Fibroblast of lung (primary cell): Measurements from ENCODE around the gene TUBA4A. TPM values are rescaled to one million over a fixed set of nuclear protein-coding genes. Genes with fewer than 3 reads are reported as not detected.
A peak's percentile ranks its signal among the peaks of the same experiment; 100 is the strongest.

Experiments used
- DNase-seq, 2 donors: peaks; one replicate each; pipeline versions ENCODE4 v3.0.0 to v3.0.0-alpha.2; 2010; ENCODE audit warnings: low read depth in 2 of 2
- H2AFZ ChIP-seq: 2 replicates; pipeline ENCODE4 v1.5.1; 2012; ENCODE audit warnings: low read length, control low read depth, inconsistent platforms
- H3K27ac ChIP-seq: 2 replicates; pipeline ENCODE4 v1.5.1; 2011; ENCODE audit warnings: low read length, control low read depth; ENCODE audit not compliant: insufficient read depth
- H3K27me3 ChIP-seq: 2 replicates; pipeline ENCODE4 v1.5.1; 2011; ENCODE audit warnings: mild to moderate bottlenecking, low read length; ENCODE audit not compliant: control insufficient read depth, insufficient read depth
- H3K36me3 ChIP-seq: 2 replicates; pipeline ENCODE4 v1.5.1; 2011; ENCODE audit warnings: low read length; ENCODE audit not compliant: control insufficient read depth, insufficient read depth
- H3K4me1 ChIP-seq: 2 replicates; pipeline ENCODE4 v1.5.1; 2011; ENCODE audit warnings: low read length; ENCODE audit not compliant: control insufficient read depth, insufficient read depth; ENCODE audit errors: extremely low read depth
- H3K4me2 ChIP-seq: 2 replicates; pipeline ENCODE4 v1.5.1; 2011; ENCODE audit warnings: low read length, control low read depth; ENCODE audit not compliant: insufficient read depth; ENCODE audit errors: extremely low read depth
- H3K4me3 ChIP-seq, 4 experiments: fragments of 200-600 bp in 1 of 4; sonication (generic) in 1 of 4; replicated peaks in 1 of 4; 2 replicates each; pipeline ENCODE4 v1.5.1; 2011 to 2016; ENCODE audit warnings: low read length in 4 of 4, low read depth in 3 of 4, mild to moderate bottlenecking in 3 of 4, control low read depth in 2 of 4, inconsistent platforms in 1 of 4, mixed read lengths in 1 of 4; ENCODE audit not compliant: insufficient read depth in 1 of 4; ENCODE audit errors: control extremely low read depth in 1 of 4
- H3K79me2 ChIP-seq: 2 replicates; pipeline ENCODE4 v1.5.1; 2012; ENCODE audit warnings: mild to moderate bottlenecking, low read length, inconsistent platforms; ENCODE audit not compliant: control insufficient read depth, insufficient read depth
- H3K9ac ChIP-seq: 2 replicates; pipeline ENCODE4 v1.5.1; 2011; ENCODE audit warnings: mild to moderate bottlenecking, low read length, control low read depth; ENCODE audit not compliant: insufficient read depth
- H3K9me3 ChIP-seq: 2 replicates; pipeline ENCODE4 v1.5.1; 2012; ENCODE audit warnings: low read depth, low read length; ENCODE audit not compliant: control insufficient read depth, insufficient read depth
- H4K20me1 ChIP-seq: 2 replicates; pipeline ENCODE4 v1.5.1; 2011; ENCODE audit warnings: low read length; ENCODE audit not compliant: control insufficient read depth, insufficient read depth; ENCODE audit errors: extremely low read depth
- EZH2 ChIP-seq: IDR thresholded peaks from 2 replicates; pipeline ENCODE4 v1.5.1; 2012; ENCODE audit warnings: low read length, control low read depth, mild to moderate bottlenecking; ENCODE audit errors: missing control alignments
- polyA plus RNA-seq, 2 donors: library from polyadenylated mRNA; depleted of rRNA in 1 of 2; stranded (reverse) in 1 of 2; unstranded in 1 of 2; fragments of >200 nt; gene quantifications; 2 replicates each; pipeline ENCODE4 v1.2.1, GENCODE V29; 2011 to 2012; ENCODE audit warnings: missing spikeins in 1 of 2
- total RNA-seq: library from RNA; depleted of rRNA; stranded (reverse); fragments of >200 nt; gene quantifications from 2 replicates; pipeline ENCODE4 v1.2.1, GENCODE V29; 2014
- TF ChIP-seq, protein P1 (sequence below), 2 donors: IDR thresholded peaks in 1 of 2; conservative IDR thresholded peaks in 1 of 2; 1 replicate in 1 of 2; 2 replicates in 1 of 2; pipeline ENCODE4 v1.5.1; 2011 to 2012; ENCODE audit warnings: low read length in 2 of 2, control low read depth in 1 of 2, inconsistent platforms in 1 of 2, low read depth in 1 of 2, mild to moderate bottlenecking in 1 of 2

The TUBA4A gene
- total and polyA plus RNA-seq, 2 donors (not counting 1 experiment from before 2014, with no cell fraction given), result 5.6 to 14.7 TPM

DNA sequence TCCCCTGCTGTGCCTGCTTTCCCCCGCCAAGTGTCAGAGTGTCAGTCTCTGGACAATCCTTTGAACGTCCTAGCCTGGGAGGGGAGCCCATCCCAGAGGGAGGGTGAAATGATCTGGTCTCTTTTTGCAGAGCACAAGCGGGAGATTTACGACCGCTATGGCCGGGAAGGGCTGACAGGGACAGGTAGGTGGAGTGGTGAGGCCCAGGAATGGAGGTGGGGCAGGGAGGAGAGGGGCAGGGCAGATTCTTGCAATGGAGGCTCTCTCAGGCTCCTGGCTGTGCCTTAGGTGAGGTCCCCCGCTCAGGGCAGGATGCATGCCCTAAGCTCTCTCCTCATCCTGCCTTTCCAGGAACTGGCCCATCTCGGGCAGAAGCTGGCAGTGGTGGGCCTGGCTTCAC is 27.9 kb upstream of the TUBA4A start:
- peaks cover 23% of the 10 kb centered on the region for H3K4me1 ChIP-seq
- no peak overlapping the region for H3K4me3 ChIP-seq
- no peaks in the 10 kb centered on the region for H3K9me3 ChIP-seq
- H3K36me3 ChIP-seq, result peaks cover 28% of the 10 kb centered on the region
- H4K20me1 ChIP-seq, result no peaks in the 10 kb centered on the region
- H2AFZ ChIP-seq, result no peak overlapping the region
- no peak for DNase-seq
- H3K79me2 ChIP-seq, result peaks cover 8% of the 10 kb centered on the region
- H3K4me2 ChIP-seq, result no peak overlapping the region
- no peaks in the 10 kb centered on the region for H3K27me3 ChIP-seq
- no peak for TF ChIP-seq EZH2
- TF ChIP-seq, protein P1, sequence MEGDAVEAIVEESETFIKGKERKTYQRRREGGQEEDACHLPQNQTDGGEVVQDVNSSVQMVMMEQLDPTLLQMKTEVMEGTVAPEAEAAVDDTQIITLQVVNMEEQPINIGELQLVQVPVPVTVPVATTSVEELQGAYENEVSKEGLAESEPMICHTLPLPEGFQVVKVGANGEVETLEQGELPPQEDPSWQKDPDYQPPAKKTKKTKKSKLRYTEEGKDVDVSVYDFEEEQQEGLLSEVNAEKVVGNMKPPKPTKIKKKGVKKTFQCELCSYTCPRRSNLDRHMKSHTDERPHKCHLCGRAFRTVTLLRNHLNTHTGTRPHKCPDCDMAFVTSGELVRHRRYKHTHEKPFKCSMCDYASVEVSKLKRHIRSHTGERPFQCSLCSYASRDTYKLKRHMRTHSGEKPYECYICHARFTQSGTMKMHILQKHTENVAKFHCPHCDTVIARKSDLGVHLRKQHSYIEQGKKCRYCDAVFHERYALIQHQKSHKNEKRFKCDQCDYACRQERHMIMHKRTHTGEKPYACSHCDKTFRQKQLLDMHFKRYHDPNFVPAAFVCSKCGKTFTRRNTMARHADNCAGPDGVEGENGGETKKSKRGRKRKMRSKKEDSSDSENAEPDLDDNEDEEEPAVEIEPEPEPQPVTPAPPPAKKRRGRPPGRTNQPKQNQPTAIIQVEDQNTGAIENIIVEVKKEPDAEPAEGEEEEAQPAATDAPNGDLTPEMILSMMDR (conservative IDR thresholded peaks at IDR 0.05 in 1 of 2, IDR thresholded peaks at IDR 0.05 in 1 of 2; ENCODE audit: low read depth in 1 of 2, low read length in 2 of 2), result no peak
- no peak overlapping the region for H3K9ac ChIP-seq
- H3K27ac ChIP-seq, result no peak overlapping the region

DNA sequence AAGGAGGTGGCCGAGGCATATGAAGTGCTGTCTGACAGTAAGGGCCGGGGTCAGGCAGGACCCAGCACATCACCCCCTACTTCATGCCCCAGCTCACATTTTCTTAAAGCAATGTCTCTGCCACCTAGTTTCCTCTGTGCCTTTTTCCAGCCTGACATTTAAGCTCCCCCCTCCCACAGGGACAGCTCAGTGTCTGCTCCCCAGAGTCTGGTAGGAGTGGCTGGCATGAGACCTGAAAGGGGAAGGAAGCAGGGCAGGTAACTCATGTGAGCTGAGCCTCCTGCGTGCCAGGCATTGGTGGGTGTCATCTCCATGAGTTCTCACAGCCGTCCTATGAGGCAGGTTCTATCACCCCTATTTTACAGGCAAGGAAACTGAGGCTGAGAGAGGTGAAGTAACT is 26.9 kb upstream of the TUBA4A start:
- Histone ChIP-seq H3K36me3 (peaks cover 28% of the 10 kb centered on the region), H2AFZ (no peak overlapping the region), H3K4me3 (peak overlapping the region in 2 of 4 experiments; percentile 75 to 80), H3K9me3 (no peaks in the 10 kb centered on the region), H3K4me1 (peaks cover 17% of the 10 kb centered on the region), H4K20me1 (no peaks in the 10 kb centered on the region), H3K79me2 (peaks cover 8% of the 10 kb centered on the region), H3K9ac (peak overlapping the region; percentile 98), H3K4me2 (peak overlapping the region; percentile 100), H3K27ac (peak overlapping the region; percentile 91), H3K27me3 (no peaks in the 10 kb centered on the region)
- TF ChIP-seq, protein P1 (conservative IDR thresholded peaks at IDR 0.05 in 1 of 2, IDR thresholded peaks at IDR 0.05 in 1 of 2; ENCODE audit: low read depth in 1 of 2, low read length in 2 of 2), result no peak
- no peak for TF ChIP-seq EZH2
- DNase-seq, result no peak

DNA sequence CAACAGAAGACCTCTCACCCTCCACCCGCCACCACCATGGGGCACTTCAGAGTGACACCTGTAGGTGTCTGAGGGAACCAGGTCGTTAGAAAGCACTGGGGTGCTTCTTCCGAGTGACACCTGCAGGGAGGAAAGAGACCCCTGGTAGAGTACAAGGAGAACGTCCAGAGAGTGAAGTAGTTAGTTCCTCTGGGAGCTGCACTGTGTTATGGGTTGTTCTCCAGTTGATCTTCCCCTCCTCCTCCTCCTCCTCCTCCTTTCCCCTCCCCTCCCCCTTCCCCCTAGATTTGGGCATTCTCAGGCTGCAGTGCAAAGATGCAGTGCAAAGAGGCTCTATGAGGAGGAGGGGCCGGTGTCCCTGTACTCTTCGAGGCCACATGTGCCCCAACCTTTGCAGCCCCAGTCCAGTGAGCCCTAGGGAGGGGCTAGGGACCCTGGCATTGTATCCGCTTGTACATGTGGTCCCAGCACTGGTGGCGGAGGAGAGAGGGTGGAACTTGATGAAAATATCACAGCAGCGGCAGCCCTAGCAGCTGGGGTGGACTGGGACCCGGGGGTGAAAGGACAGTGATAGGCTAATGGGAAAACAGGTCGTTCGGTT is 26.3 kb upstream of the TUBA4A start:
- H4K20me1 ChIP-seq, result no peaks in the 10 kb centered on the region
- H3K79me2 ChIP-seq, result peaks cover 8% of the 10 kb centered on the region
- H3K27me3 ChIP-seq, result no peaks in the 10 kb centered on the region
- no peak overlapping the region for H2AFZ ChIP-seq
- peak overlapping the region; percentile 91 for H3K27ac ChIP-seq
- TF ChIP-seq EZH2, result no peak
- TF ChIP-seq, protein P1 (conservative IDR thresholded peaks at IDR 0.05 in 1 of 2, IDR thresholded peaks at IDR 0.05 in 1 of 2; ENCODE audit: low read depth in 1 of 2, low read length in 2 of 2), result no peak
- peak overlapping the region; percentile 41 to 80 (median 73) for H3K4me3 ChIP-seq
- H3K36me3 ChIP-seq, result peaks cover 25% of the 10 kb centered on the region
- no peaks in the 10 kb centered on the region for H3K9me3 ChIP-seq
- peaks cover 17% of the 10 kb centered on the region for H3K4me1 ChIP-seq
- H3K9ac ChIP-seq, result peak overlapping the region; percentile 98
- DNase-seq, result no peak
- H3K4me2 ChIP-seq, result peak overlapping the region; percentile 100
